Neural cell (in vitro differentiated cells): ENCODE results near the gene LRP2. TPM values are rescaled to one million over a fixed set of nuclear protein-coding genes. Genes with fewer than 3 reads are reported as not detected.

ENCODE experiments used
- H2AFZ ChIP-seq: fragments of 200-600, 300-800 bp; sonication (generic), shearing (Covaris generic); 2 replicates; pipeline ENCODE4 v1.6.0; 2014; ENCODE audit warnings: low read depth, mild to moderate bottlenecking, antibody characterized with exemption, low read length, moderate library complexity
- H3F3A ChIP-seq: fragments of 200-600 bp; shearing (Covaris generic); 2 replicates; pipeline ENCODE4 v1.6.1; 2016; ENCODE audit warnings: mild to moderate bottlenecking, moderate library complexity, mixed read lengths, antibody characterized with exemption, low read length; ENCODE audit not compliant: insufficient read depth, poor library complexity, severe bottlenecking
- H3K27ac ChIP-seq: fragments of 200-600, 300-800 bp; sonication (generic), shearing (Covaris generic); 2 replicates; pipeline ENCODE4 v1.5.1; 2014; ENCODE audit warnings: mild to moderate bottlenecking, low read length, moderate library complexity
- H3K27me3 ChIP-seq: fragments of 300-800, 200-600 bp; sonication (generic), shearing (Covaris generic); 2 replicates; pipeline ENCODE4 v1.6.0; 2014; ENCODE audit warnings: mild to moderate bottlenecking, low read depth, low read length, moderate library complexity; ENCODE audit not compliant: insufficient read depth
- H3K36me3 ChIP-seq: fragments of 300-800, 200-600 bp; sonication (generic), shearing (Covaris generic); 2 replicates; pipeline ENCODE4 v1.5.1; 2014; ENCODE audit warnings: mild to moderate bottlenecking, antibody characterized with exemption, low read length, moderate library complexity; ENCODE audit not compliant: insufficient read depth
- H3K4me2 ChIP-seq: fragments of 300-800, 200-600 bp; sonication (generic), shearing (Covaris generic); 2 replicates; pipeline ENCODE4 v1.6.0; 2014; ENCODE audit warnings: mild to moderate bottlenecking, low read length
- H3K4me3 ChIP-seq: fragments of 300-800, 200-600 bp; sonication (generic), shearing (Covaris generic); 2 replicates; pipeline ENCODE4 v1.5.1; 2014; ENCODE audit warnings: mild to moderate bottlenecking, low read length, moderate library complexity
- H3K79me2 ChIP-seq: fragments of 200-600 bp; shearing (Covaris generic); replicated peaks from 2 replicates; pipeline ENCODE4 v1.6.0; 2014; ENCODE audit warnings: mild to moderate bottlenecking, low read length, moderate library complexity; ENCODE audit not compliant: insufficient read depth
- H3K9ac ChIP-seq: fragments of 300-800, 200-600 bp; sonication (generic), shearing (Covaris generic); 2 replicates; pipeline ENCODE4 v1.6.1; 2016; ENCODE audit warnings: mild to moderate bottlenecking, low read length, mixed read lengths
- H3K9me2 ChIP-seq: fragments of 200-600 bp; shearing (Covaris generic); 2 replicates; pipeline ENCODE4 v1.6.1; 2016; ENCODE audit warnings: mild to moderate bottlenecking, low read length, mixed read lengths; ENCODE audit not compliant: insufficient read depth
- H3K9me3 ChIP-seq: fragments of 200-600, 300-800 bp; sonication (generic), shearing (Covaris generic); 2 replicates; pipeline ENCODE4 v1.6.1; 2016; ENCODE audit warnings: mild to moderate bottlenecking, mixed run types, low read length, moderate library complexity, mixed read lengths
- H4K20me1 ChIP-seq: fragments of 200-600 bp; shearing (Covaris generic); 2 replicates; pipeline ENCODE4 v1.6.1; 2016; ENCODE audit warnings: mild to moderate bottlenecking, mixed run types; ENCODE audit not compliant: insufficient read depth
- CTCF ChIP-seq: fragments of 450-650 bp; IDR thresholded peaks from 2 replicates; pipeline ENCODE4 v1.5.1; 2014; ENCODE audit warnings: antibody characterized with exemption, mild to moderate bottlenecking, moderate library complexity; ENCODE audit not compliant: poor library complexity, severe bottlenecking
- EP300 ChIP-seq: fragments of 450-650 bp; conservative IDR thresholded peaks from 2 replicates; pipeline ENCODE4 v1.6.1; 2014; ENCODE audit warnings: antibody characterized with exemption, mild to moderate bottlenecking, moderate library complexity; ENCODE audit not compliant: poor library complexity, severe bottlenecking
- EZH2 ChIP-seq: fragments of 200-600, 300-800 bp; shearing (Covaris generic), sonication (generic); IDR thresholded peaks from 2 replicates; pipeline ENCODE4 v1.6.1; 2014; ENCODE audit warnings: antibody characterized with exemption, low read length, borderline replicate concordance, mild to moderate bottlenecking; ENCODE audit not compliant: insufficient read depth, poor library complexity, severe bottlenecking
- MXI1 ChIP-seq: fragments of 450-650 bp; conservative IDR thresholded peaks from 2 replicates; pipeline ENCODE4 v1.6.1; 2014; ENCODE audit warnings: antibody characterized with exemption, mild to moderate bottlenecking; ENCODE audit not compliant: poor library complexity, severe bottlenecking
- POLR2AphosphoS5 ChIP-seq: IDR thresholded peaks from 2 replicates; pipeline ENCODE4 v1.6.1; 2012
- RAD21 ChIP-seq: fragments of 450-650 bp; conservative IDR thresholded peaks from 2 replicates; pipeline ENCODE4 v1.6.1; 2014; ENCODE audit warnings: antibody characterized with exemption, mild to moderate bottlenecking, moderate library complexity
- REST ChIP-seq: IDR thresholded peaks from 2 replicates; pipeline ENCODE4 v1.6.1; 2012; ENCODE audit warnings: borderline replicate concordance
- SMC3 ChIP-seq: fragments of 450-650 bp; conservative IDR thresholded peaks from 2 replicates; pipeline ENCODE4 v1.6.1; 2014; ENCODE audit warnings: antibody characterized with exemption, mild to moderate bottlenecking, moderate library complexity; ENCODE audit not compliant: poor library complexity
- TAF1 ChIP-seq: IDR thresholded peaks from 2 replicates; pipeline ENCODE4 v1.6.1; 2012; ENCODE audit warnings: low read depth
- polyA plus RNA-seq: library from polyadenylated mRNA; depleted of rRNA; stranded (reverse); fragments of >200 nt; gene quantifications from 2 replicates; pipeline ENCODE4 v1.2.3, GENCODE V29; 2014

LRP2 gene
- polyA plus RNA-seq, 1 donor from 2014 or later = 1.8 TPM

DNA sequence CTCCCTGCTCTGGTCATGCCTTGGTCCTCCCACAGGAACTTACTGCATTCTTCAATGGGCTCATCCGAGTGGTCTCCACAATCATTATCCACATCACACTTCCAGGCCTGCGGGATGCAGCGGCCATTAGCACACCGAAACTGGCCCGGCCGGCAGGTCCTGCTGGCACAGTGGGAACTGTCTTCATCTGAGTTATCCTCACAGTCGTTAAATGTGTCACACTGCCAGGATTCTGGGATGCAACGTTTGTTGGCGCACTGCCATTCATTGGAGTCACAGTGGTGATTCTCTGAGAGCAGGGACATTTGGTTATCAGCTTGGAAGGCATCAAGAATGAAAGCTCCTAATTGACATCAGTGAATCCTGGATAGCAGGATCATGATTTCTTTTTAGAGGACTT, 188.5 kb downstream of the LRP2 start:
- Histone ChIP-seq H3K36me3 (no peaks in the 10 kb centered on the region), H3K4me2 (no peak overlapping the region), H3K9me2 (no peaks in the 10 kb centered on the region), H3K27me3 (no peaks in the 10 kb centered on the region), H3K9ac (no peak overlapping the region), H2AFZ (no peak overlapping the region), H3K4me3 (no peak overlapping the region), H3K79me2 (no peaks in the 10 kb centered on the region), H3F3A (no peaks in the 10 kb centered on the region), H4K20me1 (no peaks in the 10 kb centered on the region), H3K27ac (no peak overlapping the region), H3K9me3 (no peaks in the 10 kb centered on the region)
- TF ChIP-seq RAD21 (no peak), TAF1 (no peak), EP300 (no peak), POLR2AphosphoS5 (no peak), SMC3 (no peak), EZH2 (no peak), MXI1 (no peak), CTCF (no peak), REST (no peak)

DNA sequence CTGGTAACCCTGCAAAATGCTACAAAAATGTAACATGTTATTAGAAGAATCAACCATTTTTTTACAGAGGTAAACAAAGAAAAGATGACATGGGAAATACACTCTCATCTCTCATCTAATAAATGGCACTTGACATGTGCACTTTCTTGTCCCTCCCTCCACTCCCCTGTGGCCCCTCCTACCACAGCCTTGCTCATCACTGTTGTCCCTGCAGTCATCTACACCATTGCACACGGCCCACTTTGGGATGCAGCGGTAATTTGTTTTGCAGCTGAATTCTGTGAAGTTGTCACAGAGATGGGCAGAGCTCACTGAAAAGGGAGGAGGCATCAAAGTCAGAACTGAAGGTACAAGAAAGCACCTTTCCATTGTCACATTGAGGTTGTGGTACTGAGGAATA, 189.4 kb downstream of the LRP2 start:
- Histone ChIP-seq H3K9ac (no peak overlapping the region), H3K9me2 (no peaks in the 10 kb centered on the region), H3K9me3 (no peaks in the 10 kb centered on the region), H3K27me3 (no peaks in the 10 kb centered on the region), H3K4me3 (no peak overlapping the region), H3K79me2 (no peaks in the 10 kb centered on the region), H3F3A (no peaks in the 10 kb centered on the region), H4K20me1 (no peaks in the 10 kb centered on the region), H3K4me2 (no peak overlapping the region), H3K36me3 (no peaks in the 10 kb centered on the region), H3K27ac (no peak overlapping the region), H2AFZ (no peak overlapping the region)
- no peak for TF ChIP-seq REST
- TF ChIP-seq EZH2 = no peak
- TF ChIP-seq EP300 = no peak
- TF ChIP-seq TAF1 = no peak
- TF ChIP-seq MXI1 = no peak
- no peak for TF ChIP-seq RAD21
- no peak for TF ChIP-seq POLR2AphosphoS5
